ENCODE data around the gene RASGEF1C. TPM values are rescaled to one million over a fixed set of nuclear protein-coding genes. Genes with fewer than 3 reads are reported as not detected.

The RASGEF1C gene
- total RNA-seq, 1 experiment from 2014 or later = 0.29 TPM

DNA sequence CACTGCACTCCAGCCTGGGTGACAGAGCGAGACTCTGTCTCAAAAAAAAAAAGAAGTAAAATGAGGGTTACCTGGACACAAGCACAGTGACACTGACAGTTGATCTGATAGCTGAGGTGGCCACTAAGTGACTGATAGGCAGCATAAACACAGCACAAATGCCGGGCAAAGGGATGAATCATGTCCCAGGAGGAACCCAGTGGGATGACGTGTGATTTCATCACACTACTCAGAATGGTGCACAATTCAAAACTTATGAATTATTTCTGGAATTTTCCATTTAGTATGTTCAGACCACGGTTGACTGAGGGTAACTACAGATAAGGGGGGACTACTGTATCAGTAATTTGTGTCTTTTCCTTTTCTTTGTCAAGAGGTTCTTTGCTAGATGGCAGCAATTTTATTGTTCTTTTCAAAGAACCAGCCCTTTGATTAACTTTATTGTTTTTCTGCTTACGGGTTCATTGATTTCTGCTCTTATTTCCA is 103.1 kb downstream of the RASGEF1C start:
- no peaks in the 10 kb centered on the region for H3K79me2 ChIP-seq (ENCODE audit: low read length)
- BruUV-seq (replicated peaks) = no TSS peak
- CTCF ChIA-PET = no interaction called here
- H2AFZ ChIP-seq (ENCODE audit: low read length) = no peak overlapping the region
- no peak for TF ChIP-seq EZH2 (IDR thresholded peaks at IDR 0.05; ENCODE audit: low read length, unreplicated experiment)
- TF ChIP-seq EZH2phosphoT487 (IDR thresholded peaks at IDR 0.05; ENCODE audit: borderline replicate concordance, low read length) = no peak
- TF ChIP-seq, protein P1, sequence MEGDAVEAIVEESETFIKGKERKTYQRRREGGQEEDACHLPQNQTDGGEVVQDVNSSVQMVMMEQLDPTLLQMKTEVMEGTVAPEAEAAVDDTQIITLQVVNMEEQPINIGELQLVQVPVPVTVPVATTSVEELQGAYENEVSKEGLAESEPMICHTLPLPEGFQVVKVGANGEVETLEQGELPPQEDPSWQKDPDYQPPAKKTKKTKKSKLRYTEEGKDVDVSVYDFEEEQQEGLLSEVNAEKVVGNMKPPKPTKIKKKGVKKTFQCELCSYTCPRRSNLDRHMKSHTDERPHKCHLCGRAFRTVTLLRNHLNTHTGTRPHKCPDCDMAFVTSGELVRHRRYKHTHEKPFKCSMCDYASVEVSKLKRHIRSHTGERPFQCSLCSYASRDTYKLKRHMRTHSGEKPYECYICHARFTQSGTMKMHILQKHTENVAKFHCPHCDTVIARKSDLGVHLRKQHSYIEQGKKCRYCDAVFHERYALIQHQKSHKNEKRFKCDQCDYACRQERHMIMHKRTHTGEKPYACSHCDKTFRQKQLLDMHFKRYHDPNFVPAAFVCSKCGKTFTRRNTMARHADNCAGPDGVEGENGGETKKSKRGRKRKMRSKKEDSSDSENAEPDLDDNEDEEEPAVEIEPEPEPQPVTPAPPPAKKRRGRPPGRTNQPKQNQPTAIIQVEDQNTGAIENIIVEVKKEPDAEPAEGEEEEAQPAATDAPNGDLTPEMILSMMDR (conservative IDR thresholded peaks at IDR 0.05; ENCODE audit: low read depth, low read length) = no peak
- no peaks in the 10 kb centered on the region for H3F3A ChIP-seq (ENCODE audit: low read length, unreplicated experiment)
- no peak for DNase-seq
- H3K9me3 ChIP-seq (ENCODE audit: low read length) = 0 out of 2 replicates have a peak, but pooled peaks cover 8% of the 10 kb centered on the region
- H3K9me2 ChIP-seq (replicated peaks; ENCODE audit: low read length) = no peaks in the 10 kb centered on the region
- no peak for ATAC-seq
- H3K4me2 ChIP-seq (ENCODE audit: low read length) = no peak overlapping the region
- no peak overlapping the region for H3K27ac ChIP-seq (ENCODE audit: low read length)
- H3K27me3 ChIP-seq (ENCODE audit: low read length) = no peaks in the 10 kb centered on the region
- POLR2A ChIA-PET (ENCODE audit: unreplicated experiment) = no interaction called here
- no peak overlapping the region for H3K4me3 ChIP-seq (ENCODE audit: low read length)
- no peaks in the 10 kb centered on the region for H3K36me3 ChIP-seq (ENCODE audit: low read depth, low read length)
- H3K9ac ChIP-seq (ENCODE audit: low read length) = no peak overlapping the region
- intact Hi-C loops (cut with micrococcal nuclease) = no loop called here
- no peaks in the 10 kb centered on the region for H3K4me1 ChIP-seq (ENCODE audit: insufficient read depth, low read length)
- no peaks in the 10 kb centered on the region for H4K20me1 ChIP-seq (ENCODE audit: low read length)

DNA sequence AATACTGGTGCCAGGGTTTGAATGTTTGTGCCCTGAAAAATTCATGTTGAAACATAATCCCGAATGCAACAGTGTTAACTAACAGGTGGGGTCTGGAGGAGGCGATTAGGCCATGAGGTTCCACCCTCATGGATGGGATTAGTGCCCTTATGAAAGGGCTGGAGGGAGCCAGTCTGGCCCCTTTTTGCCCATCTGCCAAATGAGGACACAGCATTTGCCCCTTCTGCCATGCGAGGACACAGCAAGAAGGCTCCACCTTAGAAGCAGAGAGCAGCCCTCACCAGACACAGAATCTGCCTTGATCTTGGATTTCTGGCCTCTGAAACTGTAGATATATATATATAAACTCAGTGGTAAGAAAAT is 104.9 kb downstream of the RASGEF1C start:
- intact Hi-C loops (cut with micrococcal nuclease) = no loop called here
- CTCF ChIA-PET = no interaction called here
- Histone ChIP-seq H3K9me2 (replicated peaks; ENCODE audit: low read length) (no peaks in the 10 kb centered on the region), H3K9ac (ENCODE audit: low read length) (no peak overlapping the region), H3K27ac (ENCODE audit: low read length) (no peak overlapping the region), H3K79me2 (ENCODE audit: low read length) (no peaks in the 10 kb centered on the region), H2AFZ (ENCODE audit: low read length) (no peak overlapping the region), H3K27me3 (ENCODE audit: low read length) (no peaks in the 10 kb centered on the region), H3K4me2 (ENCODE audit: low read length) (no peak overlapping the region), H4K20me1 (ENCODE audit: low read length) (no peaks in the 10 kb centered on the region), H3K4me1 (ENCODE audit: insufficient read depth, low read length) (no peaks in the 10 kb centered on the region), H3F3A (ENCODE audit: low read length, unreplicated experiment) (no peaks in the 10 kb centered on the region), H3K4me3 (ENCODE audit: low read length) (no peak overlapping the region), H3K9me3 (ENCODE audit: low read length) (0 out of 2 replicates have a peak, but pooled peaks cover 8% of the 10 kb centered on the region), H3K36me3 (ENCODE audit: low read depth, low read length) (no peaks in the 10 kb centered on the region)
- POLR2A ChIA-PET (ENCODE audit: unreplicated experiment) = no interaction called here
- DNase-seq (no peak), ATAC-seq (no peak)
- BruUV-seq (replicated peaks) = no TSS peak
- no peak for TF ChIP-seq EZH2 (IDR thresholded peaks at IDR 0.05; ENCODE audit: low read length, unreplicated experiment)
- TF ChIP-seq, protein P1 (conservative IDR thresholded peaks at IDR 0.05; ENCODE audit: low read depth, low read length) = no peak
- TF ChIP-seq EZH2phosphoT487 (IDR thresholded peaks at IDR 0.05; ENCODE audit: borderline replicate concordance, low read length) = no peak

DNA sequence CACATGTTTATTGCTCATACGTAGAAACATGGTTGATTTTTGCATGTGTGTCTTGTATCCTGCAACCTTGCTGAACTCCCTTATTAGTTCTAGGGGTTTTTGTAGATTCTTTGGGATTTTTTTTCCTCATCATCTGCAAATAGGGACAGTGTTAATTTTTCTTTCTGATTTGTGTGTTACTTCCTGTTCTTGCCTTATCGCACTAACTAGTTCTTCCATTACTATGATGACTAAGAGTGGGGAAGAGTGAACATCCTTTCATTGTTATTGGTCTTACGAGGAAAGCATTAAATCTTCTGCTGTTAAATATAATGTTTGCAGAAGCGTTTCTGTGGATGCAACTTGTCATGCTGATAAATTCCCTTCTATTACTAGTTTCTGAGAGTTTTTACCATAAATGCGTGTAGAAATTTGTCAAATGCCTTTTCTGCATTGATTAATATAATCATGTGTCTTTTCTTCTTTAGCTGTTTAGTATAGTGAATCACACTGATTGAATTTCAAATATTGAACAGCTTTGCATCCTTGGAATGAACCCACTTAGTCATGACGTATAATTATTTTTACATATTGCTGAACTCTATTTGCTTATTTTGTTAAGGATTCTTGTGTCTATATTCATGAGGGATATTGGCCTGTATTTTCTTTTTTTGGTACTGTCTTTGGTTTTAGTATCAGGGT is 105.4 kb downstream of the RASGEF1C start:
- TF ChIP-seq EZH2phosphoT487 (IDR thresholded peaks at IDR 0.05; ENCODE audit: borderline replicate concordance, low read length) (no peak), EZH2 (IDR thresholded peaks at IDR 0.05; ENCODE audit: low read length, unreplicated experiment) (no peak)
- TF ChIP-seq, protein P1 (conservative IDR thresholded peaks at IDR 0.05; ENCODE audit: low read depth, low read length) = no peak
- Histone ChIP-seq H3K9me3 (ENCODE audit: low read length) (0 out of 2 replicates have a peak, but pooled peaks cover 8% of the 10 kb centered on the region), H3K4me2 (ENCODE audit: low read length) (no peak overlapping the region), H3K4me3 (ENCODE audit: low read length) (no peak overlapping the region), H3K9ac (ENCODE audit: low read length) (no peak overlapping the region), H3K9me2 (replicated peaks; ENCODE audit: low read length) (no peaks in the 10 kb centered on the region), H4K20me1 (ENCODE audit: low read length) (no peaks in the 10 kb centered on the region), H3K4me1 (ENCODE audit: insufficient read depth, low read length) (no peaks in the 10 kb centered on the region), H3K79me2 (ENCODE audit: low read length) (no peaks in the 10 kb centered on the region), H2AFZ (ENCODE audit: low read length) (no peak overlapping the region), H3K27me3 (ENCODE audit: low read length) (no peaks in the 10 kb centered on the region), H3K27ac (ENCODE audit: low read length) (no peak overlapping the region), H3K36me3 (ENCODE audit: low read depth, low read length) (no peaks in the 10 kb centered on the region), H3F3A (ENCODE audit: low read length, unreplicated experiment) (no peaks in the 10 kb centered on the region)
- intact Hi-C loops (cut with micrococcal nuclease) = no loop called here
- no TSS peak for BruUV-seq (replicated peaks)
- ATAC-seq (no peak), DNase-seq (no peak)
- ChIA-PET CTCF (no interaction called here), POLR2A (ENCODE audit: unreplicated experiment) (no interaction called here)

Data from PC-3 (cell line).